Cortex of kidney (tissue), 1 donor: Measurements from ENCODE around the gene SENP6.

ENCODE experiments used
- DNase-seq: peaks from one replicate; lab custom pipeline; 2025; lab: John Stamatoyannopoulos, UW

The SENP6 gene

DNA sequence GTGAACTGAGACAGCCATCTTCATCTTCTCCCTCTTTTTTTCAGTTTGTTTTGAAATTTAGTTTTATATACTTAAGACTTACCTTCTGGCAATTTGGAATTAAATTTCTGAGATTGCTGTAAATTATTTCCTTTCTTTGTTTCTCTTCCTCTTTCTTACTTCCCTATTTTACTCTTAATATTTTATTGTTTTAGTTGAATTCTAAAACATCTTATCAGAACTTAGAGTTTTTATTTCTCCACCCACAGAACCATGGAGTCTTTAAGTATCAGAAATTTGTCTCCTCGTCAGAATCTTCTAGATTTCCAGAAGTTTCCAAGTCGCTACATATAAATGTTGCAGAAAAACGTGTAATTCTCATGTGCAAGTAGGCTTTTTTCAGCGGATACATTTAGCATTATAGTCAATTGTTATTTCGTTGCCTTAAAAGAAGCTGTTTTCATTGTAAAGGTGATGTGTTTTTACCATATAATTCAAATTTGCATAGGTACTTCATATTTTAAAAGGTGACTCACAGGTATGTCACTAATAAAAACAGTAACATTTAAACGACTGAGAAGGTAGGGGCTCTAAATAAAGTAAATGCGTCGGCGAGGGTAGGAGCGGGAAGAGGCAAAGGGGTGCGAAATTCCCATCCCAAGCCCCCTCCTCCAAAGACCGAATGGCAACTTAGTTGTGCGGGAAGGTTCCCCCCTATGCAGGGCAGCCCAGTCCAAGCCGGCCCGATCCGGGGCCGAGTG, 146.5 kb downstream of the SENP6 start:
- DNase-seq = no peak

DNA sequence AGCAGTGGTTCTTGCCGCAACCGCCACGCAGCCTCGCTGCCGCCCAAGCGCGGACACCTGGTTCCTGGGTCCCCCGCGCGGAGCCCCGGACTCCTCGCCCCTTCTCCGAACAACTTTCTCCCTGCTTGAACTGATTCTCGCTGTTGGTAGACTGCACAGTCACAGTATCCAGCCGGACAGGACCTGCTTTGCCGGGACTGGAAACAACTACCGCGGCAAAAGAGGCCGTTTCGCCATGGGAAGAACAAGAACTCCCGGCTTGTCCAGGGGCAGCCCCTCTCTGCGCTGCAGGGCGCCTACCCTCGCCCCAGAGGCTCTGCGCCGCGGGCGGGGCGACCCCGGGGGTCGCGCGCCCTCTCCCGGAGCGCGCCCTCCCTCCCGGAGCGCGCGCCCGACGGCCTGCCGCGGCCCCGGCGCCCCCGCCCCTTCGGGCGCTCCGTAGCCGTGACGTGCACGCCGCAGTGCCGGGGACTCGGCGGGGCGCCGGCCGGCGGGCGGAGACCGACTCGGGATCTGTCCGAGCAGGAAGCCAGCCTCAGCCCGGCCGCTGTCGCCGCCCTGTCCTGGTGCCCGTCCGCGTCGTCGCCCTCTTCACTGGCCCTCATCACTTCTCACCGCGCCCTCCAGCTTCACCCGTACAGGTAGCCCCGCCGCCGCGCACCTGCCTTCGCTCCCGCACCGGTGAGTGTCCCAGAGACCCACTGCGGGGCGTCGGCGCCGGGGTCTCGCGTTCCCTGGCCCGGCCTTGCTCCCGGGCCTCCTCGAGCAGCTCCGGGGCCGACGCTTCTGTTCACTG, 147.3 kb downstream of the SENP6 start, which contains the start of gene MYO6:
MYO6 (plus strand) TSS at position 497 of the 796 bp plus-strand sequence. CDS start 68,309 bp downstream, outside the sequence.
- DNase-seq = peak; percentile 26

DNA sequence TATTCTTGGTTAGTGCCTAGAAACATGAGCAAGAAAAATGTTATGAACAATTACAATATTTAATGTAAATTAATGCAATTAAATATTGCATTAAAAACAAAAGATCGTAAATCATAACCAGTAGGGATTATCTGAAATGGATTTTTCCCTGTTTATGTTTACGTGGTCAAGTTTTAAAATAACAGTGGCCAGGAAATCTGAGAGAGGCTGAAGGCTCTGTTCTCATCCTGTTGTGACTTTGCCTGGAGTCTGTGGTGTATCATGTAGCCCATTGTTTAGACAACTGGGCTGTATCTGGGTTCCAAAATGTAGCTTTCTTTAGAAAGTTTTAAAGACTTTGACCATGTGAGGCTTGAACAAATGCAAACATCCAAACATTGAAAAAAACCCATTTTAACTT, 149.8 kb downstream of the SENP6 start:
- no peak for DNase-seq

DNA sequence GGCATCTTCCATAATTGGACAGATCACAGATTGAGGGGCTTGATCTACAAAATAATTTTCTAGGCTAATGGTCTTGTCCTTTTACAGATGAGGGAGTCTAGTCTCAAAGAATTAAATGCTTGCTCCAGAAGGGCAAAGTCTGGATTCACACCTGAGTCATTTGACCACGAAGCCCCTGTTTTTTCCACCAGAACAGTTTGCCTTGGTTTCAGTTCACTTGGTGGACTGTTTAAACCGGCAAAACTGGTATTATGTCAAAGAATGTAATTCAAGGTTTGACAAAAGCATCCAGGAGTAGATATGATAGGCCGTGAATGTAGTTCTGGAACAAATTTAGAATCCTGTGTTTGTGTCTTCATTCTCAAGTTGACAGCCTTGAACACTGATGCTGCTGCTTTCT, 150.7 kb downstream of the SENP6 start:
- no peak for DNase-seq

DNA sequence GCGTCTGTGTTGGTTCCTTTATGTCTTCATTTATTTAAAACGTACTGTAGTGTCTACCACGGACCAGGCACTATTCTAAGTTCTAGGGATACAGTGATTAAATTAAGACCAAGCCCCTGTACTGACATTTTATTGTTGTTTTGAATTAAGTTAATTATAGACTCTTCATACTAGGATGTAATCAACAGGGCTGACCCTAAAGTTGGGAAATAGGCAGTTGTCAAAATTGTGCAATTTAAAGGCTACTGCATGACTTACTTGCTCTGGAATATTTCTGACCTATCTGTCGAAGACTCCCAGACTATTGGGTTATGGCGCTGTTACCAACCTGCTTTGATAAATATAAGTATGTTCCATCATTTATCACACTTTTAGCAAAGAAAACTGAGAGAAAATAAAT, 154.0 kb downstream of the SENP6 start:
- DNase-seq = no peak

DNA sequence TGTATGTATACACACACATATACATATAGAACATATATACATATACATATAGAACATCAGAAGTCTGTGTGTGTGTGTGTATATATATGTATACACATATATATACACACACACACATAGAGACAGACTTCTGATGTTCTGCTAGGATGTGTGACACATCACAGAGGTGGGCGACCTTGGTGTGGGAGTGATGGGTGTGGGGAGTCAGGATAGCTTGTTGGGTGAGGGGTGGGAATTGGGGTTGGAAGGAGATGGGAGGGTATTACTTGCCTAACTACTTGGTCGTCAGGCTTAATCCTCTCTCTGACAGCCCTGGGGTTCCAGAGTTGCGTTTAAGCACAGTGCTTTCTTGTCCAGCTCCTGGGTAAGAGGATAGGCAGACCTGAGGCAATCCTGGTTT, 155.6 kb downstream of the SENP6 start:
- DNase-seq = no peak

DNA sequence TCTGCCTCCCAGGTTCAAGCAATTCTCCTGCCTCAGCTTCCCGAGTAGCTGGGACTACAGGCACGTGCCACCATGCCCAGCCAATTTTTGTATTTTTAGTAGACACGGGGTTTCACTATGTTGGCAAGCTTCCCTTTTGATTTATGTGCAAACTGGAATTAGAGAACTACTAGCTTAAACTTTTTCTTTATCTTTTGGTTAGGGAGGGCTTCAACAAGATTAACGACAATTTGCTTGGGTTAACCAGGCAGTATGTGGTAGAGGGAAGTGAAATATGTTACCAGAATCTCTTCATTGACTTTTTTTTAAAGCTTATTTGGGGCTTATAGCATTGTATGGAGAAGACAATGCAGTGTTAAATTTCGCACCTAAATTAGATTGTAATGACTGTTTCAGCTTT, 156.4 kb downstream of the SENP6 start:
- DNase-seq = no peak

DNA sequence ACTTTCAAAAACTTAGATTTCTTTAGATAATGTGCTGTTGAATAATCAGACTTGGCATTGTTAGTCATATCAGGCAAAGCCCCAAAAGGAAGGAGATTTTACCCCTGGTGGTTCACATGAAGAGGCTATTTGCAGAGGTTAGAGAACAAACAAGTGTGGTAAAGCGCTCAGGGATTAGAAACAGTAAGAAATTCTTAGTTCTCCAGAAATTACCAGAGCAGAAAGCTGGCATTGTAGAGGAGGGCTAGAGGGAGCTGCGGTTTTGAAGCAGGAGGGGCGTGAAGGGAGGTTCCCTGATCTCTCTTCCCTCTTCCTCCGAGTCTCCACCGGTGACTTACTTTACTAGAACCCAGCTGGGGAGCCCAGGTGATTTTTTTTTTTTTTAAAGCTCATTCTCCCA, 157.5 kb downstream of the SENP6 start:
- no peak for DNase-seq

DNA sequence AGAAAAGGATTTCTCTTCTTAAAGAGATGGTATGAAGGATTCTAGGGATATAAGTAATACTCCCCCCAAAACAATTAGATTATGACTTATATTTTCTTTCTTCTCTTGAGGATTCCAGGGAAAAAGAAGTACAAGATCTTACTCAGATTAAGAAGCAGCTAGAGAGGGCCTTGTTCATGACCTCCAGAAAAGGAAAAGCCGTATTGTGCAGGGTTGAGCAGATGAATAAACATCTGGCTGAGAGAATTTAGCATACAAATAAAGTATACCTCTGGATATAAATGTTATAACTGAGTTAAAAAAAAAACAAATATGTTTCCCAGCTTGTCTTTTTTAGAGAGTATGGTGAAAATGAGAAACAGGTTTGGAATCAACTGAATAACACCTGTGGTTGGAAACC, 158.6 kb downstream of the SENP6 start:
- DNase-seq = no peak

DNA sequence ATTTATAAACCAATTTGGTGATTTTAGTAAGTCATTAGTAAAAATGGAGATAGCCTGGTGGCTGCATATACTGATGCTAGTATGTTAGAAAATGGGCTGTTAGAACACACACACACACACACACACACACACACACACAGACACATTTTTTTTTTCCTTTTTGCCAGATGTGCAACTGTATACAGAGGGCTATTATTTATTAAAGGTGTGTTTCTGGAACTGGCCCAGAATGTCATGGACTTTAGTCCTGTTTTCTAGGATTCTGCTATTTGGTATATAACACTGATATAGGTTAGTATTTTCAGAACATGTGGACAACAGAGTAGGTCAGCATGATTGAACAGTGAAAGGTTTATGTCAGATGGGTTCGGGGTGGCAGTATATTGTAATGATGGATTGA, 159.8 kb downstream of the SENP6 start:
- no peak for DNase-seq

DNA sequence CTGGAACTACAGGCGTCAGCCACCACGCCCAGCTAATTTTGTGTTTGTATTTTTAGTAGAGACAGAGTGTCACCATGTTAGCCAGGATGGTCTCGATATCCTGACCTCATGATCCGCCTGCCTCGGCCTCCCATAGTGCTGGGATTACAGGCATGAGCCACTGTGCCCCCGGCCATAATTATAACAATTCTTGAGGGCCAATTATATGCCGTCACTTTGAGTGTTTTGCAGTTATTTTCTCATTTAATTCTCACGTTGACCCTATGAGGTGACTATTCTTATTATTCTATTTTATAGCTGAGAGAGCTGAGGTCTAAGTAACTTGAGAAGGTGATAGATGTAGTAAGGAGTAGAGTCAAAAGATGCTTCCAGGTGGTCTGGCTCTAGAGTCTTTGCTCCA, 160.4 kb downstream of the SENP6 start:
- no peak for DNase-seq

DNA sequence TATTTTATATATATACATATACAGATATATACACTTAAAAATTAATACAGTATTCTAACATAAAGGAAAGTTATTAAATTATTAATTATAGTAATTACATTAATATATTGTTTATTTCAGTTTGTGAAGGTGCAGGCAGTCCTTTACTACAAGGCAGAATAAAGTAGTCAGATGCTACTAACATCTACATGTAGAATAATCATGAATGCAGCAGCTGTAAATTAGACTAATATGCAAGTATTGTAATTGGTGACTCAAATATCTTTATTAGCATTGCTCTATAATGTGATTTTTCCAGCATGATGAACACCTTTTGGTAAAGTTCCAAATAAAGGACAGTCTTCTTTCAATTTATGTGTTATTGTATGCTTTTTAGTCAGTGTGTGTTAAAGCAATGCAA, 164.7 kb downstream of the SENP6 start:
- DNase-seq = no peak
